ENCODE data around the gene PROCA1.

The PROCA1 gene

DNA sequence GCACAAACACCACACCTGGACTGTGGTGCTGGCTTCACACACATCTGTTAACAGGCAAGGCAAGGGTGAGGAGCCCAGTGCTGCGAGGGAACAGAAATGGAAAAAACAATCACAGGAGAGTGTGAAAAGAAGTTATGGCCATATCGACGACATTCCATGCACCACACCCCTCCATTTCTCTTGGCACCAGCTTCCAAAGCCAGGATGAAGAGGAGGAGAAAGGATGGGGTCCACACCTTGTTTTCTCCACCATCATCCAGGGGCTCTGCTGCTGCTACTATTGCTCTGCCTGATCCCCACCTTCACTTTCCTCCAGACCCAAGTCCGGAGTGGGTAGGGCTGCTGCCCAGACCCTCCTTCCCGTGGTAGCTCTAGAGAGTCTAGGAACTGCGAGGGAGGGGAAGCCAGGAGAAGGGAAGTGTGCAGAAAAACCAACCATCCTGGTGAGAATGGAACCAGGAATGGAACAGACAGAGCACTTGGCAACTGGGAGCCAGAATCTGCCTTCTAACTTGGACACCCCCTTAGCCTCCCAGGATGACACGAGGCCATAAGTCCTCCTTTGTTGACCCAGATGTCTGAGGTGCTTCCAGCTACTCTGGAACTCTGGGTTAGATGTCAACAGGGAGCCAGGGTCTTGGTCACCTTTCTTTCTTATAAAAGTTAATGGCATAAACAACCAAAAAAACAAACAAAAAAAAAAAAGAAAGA lies 1.2 kb upstream of the PROCA1 start:
- H3K9me3 ChIP-seq (ENCODE audit: control insufficient read depth, insufficient read depth, low read length): no peaks in the 10 kb centered on the region
- no peaks in the 10 kb centered on the region; the same call in 1 of the 2 replicates for H3K36me3 ChIP-seq (ENCODE audit: insufficient read depth, low read length)
- H3K4me1 ChIP-seq (ENCODE audit: insufficient read depth, low read length): peaks cover 17% of the 10 kb centered on the region
- H3K9ac ChIP-seq (ENCODE audit: low read depth, low read length): peak overlapping the region; percentile 74

GRCh38 chr17:28712032-28712704 lies 480 bp upstream of the PROCA1 start:
- H3K4me1 ChIP-seq (ENCODE audit: insufficient read depth, low read length): peaks cover 17% of the 10 kb centered on the region
- H3K9ac ChIP-seq (ENCODE audit: low read depth, low read length): peak overlapping the region; percentile 74
- no peaks in the 10 kb centered on the region for H3K9me3 ChIP-seq (ENCODE audit: control insufficient read depth, insufficient read depth, low read length)
- H3K36me3 ChIP-seq (ENCODE audit: insufficient read depth, low read length): no peaks in the 10 kb centered on the region; the same call in 1 of the 2 replicates

DNA sequence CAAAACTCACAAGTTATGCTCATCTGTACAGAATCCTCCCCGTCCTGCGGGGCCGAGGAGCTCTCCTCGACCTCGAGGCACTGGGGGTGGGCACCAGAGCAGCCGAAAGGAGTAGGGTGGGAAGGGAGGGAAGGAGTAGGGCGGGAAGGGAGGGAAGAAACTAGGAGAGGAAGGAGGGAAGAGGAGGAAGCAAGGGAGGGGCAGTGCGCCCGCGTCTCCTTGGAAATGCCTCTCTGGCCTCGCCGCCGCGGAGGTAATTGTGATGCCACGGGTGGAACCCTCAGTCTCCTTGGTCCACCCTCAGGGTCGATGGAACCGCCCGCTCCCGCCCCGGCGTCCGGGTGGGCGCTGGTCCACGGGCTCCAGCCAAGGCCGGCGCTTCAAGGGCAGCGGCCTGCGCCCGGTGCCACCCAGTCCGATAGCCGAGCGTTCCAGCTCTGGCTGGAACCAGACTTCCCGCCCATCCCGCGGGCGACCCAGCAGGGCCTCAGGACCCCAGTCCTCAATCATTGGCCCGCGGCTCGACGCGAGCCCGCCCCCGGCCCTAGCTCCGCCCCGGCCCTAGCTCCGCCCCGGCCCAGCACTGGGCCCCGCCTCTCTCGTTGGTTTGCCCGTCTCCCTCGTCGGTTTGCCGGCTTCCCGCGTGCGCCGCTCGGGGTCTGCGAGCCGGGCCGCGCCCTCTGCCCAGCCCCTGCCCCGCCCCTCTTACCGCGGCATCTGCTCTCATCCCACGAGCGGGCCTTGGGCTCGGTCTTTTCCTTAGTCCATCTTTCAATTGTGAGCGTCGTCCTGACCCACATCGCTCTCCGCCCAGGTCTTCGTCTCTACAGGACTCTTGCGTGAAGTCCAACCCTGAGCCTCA lies 596 bp downstream of the PROCA1 start:
- H3K4me1 ChIP-seq (ENCODE audit: insufficient read depth, low read length): peaks cover 13% of the 10 kb centered on the region
- no peaks in the 10 kb centered on the region; the same call in 1 of the 2 replicates for H3K36me3 ChIP-seq (ENCODE audit: insufficient read depth, low read length)
- H3K9ac ChIP-seq (ENCODE audit: low read depth, low read length): peak overlapping the region; percentile 86
- no peaks in the 10 kb centered on the region for H3K9me3 ChIP-seq (ENCODE audit: control insufficient read depth, insufficient read depth, low read length)

- Histone ChIP-seq H3K9me3 (ENCODE audit: control insufficient read depth, insufficient read depth, low read length) (no peaks in the 10 kb centered on the region), H3K36me3 (ENCODE audit: insufficient read depth, low read length) (peaks cover 7% of the 10 kb centered on the region), H3K4me1 (ENCODE audit: insufficient read depth, low read length) (peaks cover 3% of the 10 kb centered on the region; the same call in 1 of the 2 replicates), H3K9ac (ENCODE audit: low read depth, low read length) (no peak overlapping the region)
These were observed 4.4 kb downstream of the PROCA1 start for GRCh38 chr17:28707339-28707720.

- H3K4me1 ChIP-seq (ENCODE audit: insufficient read depth, low read length): peaks cover 3% of the 10 kb centered on the region; the same call in 1 of the 2 replicates
- no peaks in the 10 kb centered on the region for H3K9me3 ChIP-seq (ENCODE audit: control insufficient read depth, insufficient read depth, low read length)
- no peak overlapping the region for H3K9ac ChIP-seq (ENCODE audit: low read depth, low read length)
- peaks cover 8% of the 10 kb centered on the region for H3K36me3 ChIP-seq (ENCODE audit: insufficient read depth, low read length)
These were observed 5.0 kb downstream of the PROCA1 start for GRCh38 chr17:28706471-28707338.

DNA sequence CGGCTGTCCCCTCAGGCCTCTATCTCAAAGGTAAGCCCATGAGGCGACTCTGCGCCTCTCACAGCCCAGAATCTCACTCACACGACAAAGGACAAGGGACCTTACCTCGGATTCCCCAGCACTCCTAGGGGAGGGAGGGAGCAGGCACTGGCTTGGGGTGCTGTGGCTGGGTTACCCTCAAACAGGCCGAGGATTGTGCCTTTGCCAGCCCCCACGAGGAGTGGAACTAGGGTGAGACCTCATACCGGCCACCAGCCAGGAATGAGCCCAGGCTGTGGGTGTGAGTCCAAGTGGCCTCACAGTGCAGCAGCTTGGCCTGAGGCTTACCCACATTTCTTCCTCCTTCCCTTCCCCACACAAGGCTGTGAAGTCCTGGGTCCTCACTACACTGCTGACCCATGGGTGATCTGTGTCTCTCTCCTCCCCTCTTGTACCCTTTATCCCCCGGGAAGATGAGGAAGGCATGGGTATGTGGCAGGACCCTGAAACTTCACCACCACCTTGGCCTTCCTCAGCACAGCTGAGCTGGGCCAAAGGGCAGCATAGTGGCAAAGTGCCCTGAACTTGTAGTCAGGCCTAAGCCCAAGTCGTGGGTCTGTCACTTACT lies 5.9 kb downstream of the PROCA1 start:
- Histone ChIP-seq H3K9ac (ENCODE audit: low read depth, low read length) (no peak overlapping the region), H3K9me3 (ENCODE audit: control insufficient read depth, insufficient read depth, low read length) (no peaks in the 10 kb centered on the region), H3K36me3 (ENCODE audit: insufficient read depth, low read length) (peaks cover 8% of the 10 kb centered on the region), H3K4me1 (ENCODE audit: insufficient read depth, low read length) (peaks cover 3% of the 10 kb centered on the region; the same call in 1 of the 2 replicates)

DNA sequence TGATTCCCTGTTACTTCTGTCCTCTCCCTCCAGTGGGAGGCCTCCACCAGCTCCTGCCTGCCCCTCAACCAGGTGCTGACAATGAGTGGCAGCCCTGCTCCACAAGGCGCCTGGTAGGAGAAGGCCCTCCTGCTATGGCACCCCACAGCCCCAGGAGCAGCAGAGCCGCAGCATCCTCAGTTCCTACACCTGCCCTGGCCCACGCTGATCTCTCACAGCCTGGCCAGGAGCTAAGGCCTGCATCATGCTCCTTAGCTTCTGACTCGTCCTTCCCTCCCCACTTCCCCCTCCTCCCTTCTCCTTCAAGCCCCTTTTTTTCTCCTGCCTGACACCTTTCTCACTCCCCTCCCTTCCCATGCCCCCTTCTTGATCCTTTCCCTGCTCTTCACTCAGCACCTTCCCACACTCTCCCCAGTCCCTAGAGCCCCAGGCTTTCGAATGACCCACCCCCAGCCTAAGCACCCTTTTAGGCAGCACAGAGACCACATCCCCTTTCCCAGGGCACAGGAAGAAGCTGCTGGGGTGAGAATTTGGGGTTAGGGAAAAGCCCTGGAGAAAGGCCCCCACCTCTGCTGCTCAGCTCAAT lies 6.5 kb downstream of the PROCA1 start:
- H3K36me3 ChIP-seq (ENCODE audit: insufficient read depth, low read length): peaks cover 10% of the 10 kb centered on the region
- H3K9me3 ChIP-seq (ENCODE audit: control insufficient read depth, insufficient read depth, low read length): no peaks in the 10 kb centered on the region
- peaks cover 3% of the 10 kb centered on the region; the same call in 1 of the 2 replicates for H3K4me1 ChIP-seq (ENCODE audit: insufficient read depth, low read length)
- H3K9ac ChIP-seq (ENCODE audit: low read depth, low read length): no peak overlapping the region

GRCh38 chr17:28704219-28704858 lies 7.3 kb downstream of the PROCA1 start:
- Histone ChIP-seq H3K9ac (ENCODE audit: low read depth, low read length) (no peak overlapping the region), H3K36me3 (ENCODE audit: insufficient read depth, low read length) (peaks cover 18% of the 10 kb centered on the region), H3K9me3 (ENCODE audit: control insufficient read depth, insufficient read depth, low read length) (no peaks in the 10 kb centered on the region), H3K4me1 (ENCODE audit: insufficient read depth, low read length) (no peaks in the 10 kb centered on the region; the same call in 1 of the 2 replicates)

- peaks cover 23% of the 10 kb centered on the region for H3K36me3 ChIP-seq (ENCODE audit: insufficient read depth, low read length)
These were observed 8.0 kb downstream of the PROCA1 start for GRCh38 chr17:28703552-28704218.

GRCh38 chr17:28702752-28703150 lies 8.9 kb downstream of the PROCA1 start:
- Histone ChIP-seq H3K9me3 (ENCODE audit: control insufficient read depth, insufficient read depth, low read length) (no peaks in the 10 kb centered on the region), H3K4me1 (ENCODE audit: insufficient read depth, low read length) (no peaks in the 10 kb centered on the region; the same call in 1 of the 2 replicates), H3K36me3 (ENCODE audit: insufficient read depth, low read length) (peaks cover 31% of the 10 kb centered on the region), H3K9ac (ENCODE audit: low read depth, low read length) (no peak overlapping the region)

More at GRCh38 chr17:28703552-28704218, 8.0 kb downstream of the PROCA1 start:
- Histone ChIP-seq H3K9ac (ENCODE audit: low read depth, low read length) (no peak overlapping the region), H3K4me1 (ENCODE audit: insufficient read depth, low read length) (no peaks in the 10 kb centered on the region; the same call in 1 of the 2 replicates), H3K9me3 (ENCODE audit: control insufficient read depth, insufficient read depth, low read length) (no peaks in the 10 kb centered on the region)

- Histone ChIP-seq H3K9ac (ENCODE audit: low read depth, low read length) (no peak overlapping the region), H3K4me1 (ENCODE audit: insufficient read depth, low read length) (no peaks in the 10 kb centered on the region; the same call in 1 of the 2 replicates), H3K36me3 (ENCODE audit: insufficient read depth, low read length) (peaks cover 37% of the 10 kb centered on the region), H3K9me3 (ENCODE audit: control insufficient read depth, insufficient read depth, low read length) (no peaks in the 10 kb centered on the region)
These were observed 9.5 kb downstream of the PROCA1 start for GRCh38 chr17:28702026-28702751.

Measured in ES-I3 (cell line).